ENCODE measurements around the gene ASIC5. TPM values are rescaled to one million over a fixed set of nuclear protein-coding genes. Genes with fewer than 3 reads are reported as not detected.

ASIC5 gene
- total RNA-seq, 1 donor from 2014 or later = 6.0 TPM

DNA sequence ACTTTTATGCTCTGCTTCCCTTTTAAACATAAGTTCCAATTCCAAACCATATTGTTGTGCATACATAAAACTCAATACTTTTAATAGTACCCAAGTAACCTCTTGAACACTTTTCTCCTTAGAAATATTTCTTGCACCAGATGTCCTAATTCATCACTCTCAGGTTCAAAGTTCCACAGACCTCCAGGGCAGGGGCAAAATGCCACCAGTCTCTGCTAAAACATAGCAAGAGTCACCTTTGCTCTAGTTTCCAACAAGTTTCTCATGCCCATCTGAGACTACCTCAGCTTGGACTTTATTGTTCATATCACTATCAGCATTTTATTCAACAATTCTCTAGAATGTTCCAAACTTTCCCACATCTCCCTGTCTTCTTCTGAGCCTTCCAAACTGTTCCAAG lies 13.7 kb upstream of the ASIC5 start:
- no peak for DNase-seq (ENCODE audit: low spot score)

DNA sequence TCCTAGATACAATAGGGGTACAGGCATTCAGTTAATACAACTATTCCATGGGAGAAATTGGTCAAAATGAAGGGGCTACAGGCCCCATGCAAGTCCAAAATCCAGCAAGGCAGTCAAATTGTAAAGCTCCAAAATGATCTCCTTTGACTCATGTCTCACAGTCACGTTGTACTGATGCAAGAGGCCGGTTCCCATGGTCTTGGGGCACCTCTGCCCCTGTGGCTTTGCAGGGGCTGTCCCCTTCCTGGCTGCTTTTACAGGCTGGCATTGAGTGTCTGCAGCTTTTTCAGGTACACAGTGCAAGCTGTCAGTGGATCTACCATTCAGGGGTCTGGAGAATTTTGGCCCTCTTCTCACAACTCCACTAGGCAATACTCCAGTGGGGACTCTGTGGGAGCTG lies 12.5 kb upstream of the ASIC5 start:
- no peak for DNase-seq (ENCODE audit: low spot score)

DNA sequence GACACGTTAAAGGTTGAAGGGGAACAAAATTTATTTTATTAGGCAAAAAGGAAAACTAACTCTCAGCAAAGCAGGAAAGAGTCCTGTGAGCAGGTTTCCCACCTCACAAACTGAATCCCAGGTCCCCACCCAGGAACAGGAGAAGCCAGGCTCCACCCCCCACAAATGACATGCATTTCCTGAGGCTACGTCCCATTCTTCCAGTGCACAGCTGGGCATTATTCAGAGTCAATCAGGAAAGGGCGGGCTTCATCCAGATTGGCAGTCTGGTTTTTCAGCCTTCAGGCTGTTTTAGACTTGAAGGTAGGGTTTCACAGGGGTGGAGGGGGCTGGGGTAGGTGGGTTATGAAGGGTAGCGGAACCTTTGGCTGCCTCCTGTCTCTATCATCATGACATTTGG lies 11.9 kb upstream of the ASIC5 start:
- DNase-seq (ENCODE audit: low spot score) = no peak

- no peak for DNase-seq (ENCODE audit: low spot score)
These were observed 9.8 kb upstream of the ASIC5 start for GRCh38 chr4:155875878-155876277.

DNA sequence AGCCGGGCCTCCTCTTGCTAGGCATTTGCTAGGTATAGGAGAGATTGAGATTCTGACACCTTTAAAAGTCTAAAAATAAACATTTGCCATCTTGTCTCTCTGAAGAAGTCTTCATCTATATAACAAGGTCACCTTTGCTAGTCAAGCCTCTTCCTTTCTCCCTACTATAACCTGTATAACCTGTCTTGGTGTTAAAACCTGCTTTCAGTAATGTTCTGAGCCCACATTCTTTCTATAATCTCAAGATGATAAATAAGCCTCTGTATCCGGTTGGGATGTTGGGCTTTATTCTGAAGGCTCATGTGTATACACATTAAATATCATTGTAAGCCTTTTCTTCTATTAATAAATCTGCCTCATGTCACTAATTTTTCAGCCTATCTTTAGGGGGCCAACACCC lies 10.2 kb downstream of the ASIC5 start:
- DNase-seq (ENCODE audit: low spot score) = peak; percentile 28

- DNase-seq (ENCODE audit: low spot score) = peak; percentile 23
These were observed 11.4 kb downstream of the ASIC5 start for GRCh38 chr4:155854582-155855226.

DNA sequence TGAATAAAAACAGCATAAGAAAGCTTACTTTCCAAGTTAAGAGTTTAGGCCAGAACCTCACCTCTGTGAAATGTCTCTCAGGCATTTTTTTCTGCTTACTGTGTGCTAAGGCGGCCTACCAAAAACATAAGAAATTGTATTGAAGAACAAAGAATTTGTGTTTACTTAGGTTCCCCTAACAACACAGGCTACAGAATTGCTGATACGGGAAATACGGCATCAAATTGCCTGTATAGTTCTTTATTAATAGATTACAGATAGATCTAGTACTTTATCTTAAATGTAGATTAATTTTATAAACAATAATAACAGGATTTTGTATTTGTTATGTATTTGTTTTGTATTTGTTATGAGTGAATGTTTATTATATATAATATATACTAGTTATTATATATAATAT lies 12.9 kb downstream of the ASIC5 start:
- no peak for DNase-seq (ENCODE audit: low spot score)

- no peak for DNase-seq (ENCODE audit: low spot score)
These were observed 17.0 kb downstream of the ASIC5 start for GRCh38 chr4:155849042-155849441.

DNA sequence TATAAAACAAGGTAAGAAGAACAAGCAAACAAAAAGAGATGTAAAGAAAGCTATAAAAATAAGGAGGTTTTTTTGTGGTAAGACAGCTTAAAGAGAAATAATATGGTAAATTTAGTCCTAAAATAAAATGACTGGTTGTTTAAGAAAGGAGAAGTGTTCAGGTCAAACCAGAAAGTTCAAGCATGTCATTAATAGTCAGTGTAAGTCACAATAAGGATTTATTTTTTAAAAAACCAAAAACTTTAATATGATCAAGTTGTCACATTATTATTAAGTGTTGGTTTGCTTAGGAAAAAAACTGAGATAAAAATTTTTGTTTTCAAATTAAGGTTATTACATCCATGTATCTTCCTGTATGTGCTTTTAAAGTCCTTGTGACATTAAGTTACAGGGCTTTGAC lies 19.1 kb downstream of the ASIC5 start:
- no peak for DNase-seq (ENCODE audit: low spot score)

DNA sequence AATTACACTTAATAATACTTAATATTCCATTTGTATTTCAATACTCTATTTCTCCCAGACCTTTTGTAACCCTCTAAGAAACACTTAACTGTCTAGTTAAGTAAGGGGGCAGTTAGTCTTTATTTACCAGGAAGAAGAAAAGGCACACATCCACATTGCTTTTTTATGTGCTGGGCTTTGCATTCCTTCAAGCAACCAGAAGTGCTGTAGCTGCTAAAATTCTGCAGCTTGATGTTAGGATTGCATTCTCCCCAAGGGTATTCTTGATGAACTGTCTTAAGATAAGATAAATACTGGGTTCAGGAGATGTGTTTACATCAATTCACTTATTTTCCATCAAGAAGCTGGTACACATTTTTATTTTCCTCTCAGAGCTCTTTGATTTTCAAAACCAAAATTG lies 24.0 kb downstream of the ASIC5 start:
- DNase-seq (ENCODE audit: low spot score) = no peak

DNA sequence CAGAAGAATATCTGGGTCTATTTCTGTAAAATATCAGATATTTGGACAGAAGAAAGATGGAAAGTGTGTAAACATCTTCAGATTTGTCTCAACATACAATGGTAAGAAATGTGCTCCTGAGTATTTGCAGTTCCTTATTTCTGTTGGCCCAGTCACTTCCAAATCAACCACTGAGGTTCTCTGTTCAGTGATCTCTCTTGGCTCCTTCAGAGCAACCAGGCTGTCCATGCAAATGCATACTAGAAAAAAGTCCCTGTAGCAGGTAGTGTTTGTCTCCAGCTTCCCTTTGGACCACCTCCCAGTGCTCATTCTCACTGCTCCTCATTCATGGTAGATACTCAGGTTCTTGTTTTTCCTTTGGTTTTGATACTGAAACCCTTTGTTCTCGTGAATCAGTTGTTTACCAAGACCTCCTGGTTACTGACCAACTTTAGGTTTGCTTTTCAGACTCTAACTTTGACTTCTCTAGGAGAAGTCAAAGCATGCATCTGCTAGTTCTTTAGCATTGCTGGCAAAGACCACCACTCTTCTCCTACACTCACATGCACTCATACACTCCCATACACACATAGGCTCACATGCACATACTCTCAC lies 28.8 kb downstream of the ASIC5 start:
- DNase-seq (ENCODE audit: low spot score) = no peak

DNA sequence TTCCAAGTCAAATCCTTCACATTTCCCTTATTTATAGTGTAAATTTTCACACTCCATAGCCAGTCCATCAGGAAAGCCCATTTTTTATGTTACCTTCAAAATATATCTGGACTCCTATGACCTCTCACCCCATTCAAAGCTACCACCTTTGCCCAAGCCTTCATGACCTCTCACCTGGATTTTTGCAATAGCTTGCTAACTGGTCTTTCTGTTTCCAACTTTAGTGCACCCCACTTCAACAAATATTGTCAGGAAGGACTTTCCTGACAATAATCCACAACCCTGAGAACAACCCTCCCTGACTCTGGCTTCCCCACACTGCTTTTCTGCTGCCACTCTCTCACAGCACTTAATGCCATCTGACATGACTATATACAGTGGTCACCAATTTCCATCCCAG lies 33.4 kb downstream of the ASIC5 start:
- DNase-seq (ENCODE audit: low spot score) = no peak

DNA sequence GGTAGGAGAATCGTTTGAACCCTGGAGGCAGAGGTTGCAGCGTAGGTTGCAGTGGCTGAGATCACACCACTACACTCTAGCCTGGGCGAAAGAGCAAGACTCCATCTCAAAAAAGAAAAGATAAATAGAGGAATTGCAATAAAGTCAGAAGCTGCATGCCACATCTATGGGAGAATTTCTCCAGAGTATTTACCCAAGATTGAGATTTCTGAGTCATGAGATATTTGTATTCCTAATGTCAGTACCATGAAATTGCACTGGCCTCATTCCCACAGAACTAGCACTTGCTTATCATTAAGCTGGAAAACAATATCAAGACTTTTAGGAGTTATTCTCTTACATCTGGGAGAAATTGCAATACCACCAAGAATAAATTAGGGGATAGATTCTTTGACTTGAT lies 37.4 kb downstream of the ASIC5 start:
- DNase-seq (ENCODE audit: low spot score) = no peak

DNA sequence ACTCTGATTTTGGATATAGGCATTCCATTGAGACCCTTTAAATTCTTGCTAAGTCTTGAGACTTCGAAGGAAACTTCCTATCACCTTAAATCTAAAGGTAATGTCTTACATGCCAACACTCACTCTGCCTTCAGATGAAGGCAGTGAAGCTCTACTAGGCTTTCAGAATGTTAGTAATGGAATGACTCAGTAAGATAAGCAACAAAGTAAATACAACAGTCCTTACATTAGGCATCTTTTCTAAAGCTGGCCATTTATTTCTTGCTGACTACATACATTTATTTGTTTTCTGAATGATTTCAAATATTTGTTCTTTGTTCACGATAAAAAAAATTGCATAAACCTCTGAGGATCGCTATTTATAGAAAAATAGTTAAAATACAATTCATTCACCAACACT lies 43.5 kb downstream of the ASIC5 start:
- no peak for DNase-seq (ENCODE audit: low spot score)

DNA sequence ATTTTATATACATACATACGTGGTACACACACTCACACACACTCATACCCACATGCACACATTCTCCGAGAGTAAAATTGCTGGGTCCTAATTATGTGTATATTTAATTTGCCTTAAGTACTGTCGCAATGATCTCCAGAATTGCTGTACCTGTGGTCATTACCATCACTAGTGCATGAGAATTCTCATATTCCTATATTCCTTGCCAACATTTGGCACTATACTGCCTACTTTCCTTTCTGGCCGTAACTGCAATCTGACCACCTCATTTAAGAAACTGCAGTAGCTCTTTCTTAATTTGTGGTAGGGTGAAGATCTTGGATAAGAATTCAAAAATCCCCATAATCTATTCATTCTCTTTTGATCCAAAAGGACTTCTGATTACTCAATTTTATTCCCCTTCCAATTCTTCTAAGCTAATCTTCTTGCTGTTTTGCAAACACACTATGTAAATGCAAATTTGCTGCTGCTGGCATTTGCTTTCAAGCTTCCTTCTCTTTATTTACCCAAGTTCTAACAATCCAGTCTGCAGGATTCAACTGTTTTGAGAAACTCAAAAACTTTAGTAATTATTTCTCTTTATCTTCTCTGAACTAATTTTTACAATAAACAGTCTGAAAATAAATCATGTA lies 45.1 kb downstream of the ASIC5 start:
- no peak for DNase-seq (ENCODE audit: low spot score)

GRCh38 chr4:155819066-155819465 lies 47.0 kb downstream of the ASIC5 start:
- no peak for DNase-seq (ENCODE audit: low spot score)

DNA sequence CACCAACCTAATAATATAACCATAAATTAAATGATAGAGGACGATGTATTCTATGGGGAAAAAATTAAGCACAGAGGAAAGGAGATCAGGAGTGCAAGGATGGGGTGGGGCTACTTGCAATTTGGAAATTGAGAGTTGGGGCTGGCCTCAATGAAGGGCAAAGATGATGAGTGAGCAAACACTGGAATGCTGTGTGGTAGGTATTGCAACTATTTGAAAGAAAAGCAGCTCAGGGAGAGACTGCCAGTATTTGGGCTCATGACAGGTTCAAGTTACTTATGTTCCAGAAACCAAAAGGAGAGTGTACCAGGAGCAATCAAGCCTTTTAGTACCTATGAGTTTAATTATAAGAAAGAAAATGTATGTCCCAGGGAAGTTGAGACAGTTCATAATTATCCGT lies 47.4 kb downstream of the ASIC5 start:
- DNase-seq (ENCODE audit: low spot score) = no peak

GRCh38 chr4:155811083-155811482 lies 55.0 kb downstream of the ASIC5 start:
- DNase-seq (ENCODE audit: low spot score) = no peak

DNA sequence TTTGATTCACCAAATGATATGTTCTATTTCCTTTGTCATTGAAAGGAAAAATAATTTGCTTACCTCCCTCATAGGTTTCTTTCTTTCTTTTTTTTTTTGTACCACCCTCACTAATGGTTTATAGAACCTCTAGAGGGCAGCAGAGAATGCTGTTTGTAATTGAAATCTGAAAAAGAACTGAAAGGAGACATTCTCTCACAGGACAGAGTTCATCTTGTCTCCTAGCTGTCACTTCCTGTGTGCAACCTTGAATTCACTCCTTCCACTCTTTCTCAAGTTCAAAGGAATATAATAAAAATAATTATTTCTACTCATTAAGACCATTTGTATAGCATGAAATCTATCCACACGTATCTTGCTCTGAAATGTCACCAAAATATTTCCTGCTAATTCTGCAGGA lies 56.2 kb downstream of the ASIC5 start:
- peak; percentile 89 for DNase-seq (ENCODE audit: low spot score)

DNA sequence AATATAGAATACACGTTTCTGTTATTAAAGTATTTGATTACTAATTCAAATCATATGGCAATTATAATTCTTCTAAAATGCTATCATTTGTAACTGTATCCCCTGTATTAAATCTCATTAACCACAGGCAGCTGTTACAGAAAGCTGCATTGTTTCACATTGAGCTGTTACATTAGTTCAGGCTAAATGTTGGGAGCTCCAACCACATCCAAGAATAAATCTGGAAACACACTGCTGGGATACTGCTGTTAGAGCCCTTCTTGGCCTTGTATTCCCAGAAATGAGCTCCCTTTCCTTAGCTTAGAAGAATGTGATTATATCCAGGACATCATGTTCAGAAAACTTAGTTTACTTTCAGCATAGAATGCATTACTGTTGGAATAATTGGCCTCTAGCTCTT lies 59.1 kb downstream of the ASIC5 start:
- DNase-seq (ENCODE audit: low spot score) = no peak

GRCh38 chr4:155805016-155805415 lies 61.1 kb downstream of the ASIC5 start:
- DNase-seq (ENCODE audit: low spot score) = no peak

DNA sequence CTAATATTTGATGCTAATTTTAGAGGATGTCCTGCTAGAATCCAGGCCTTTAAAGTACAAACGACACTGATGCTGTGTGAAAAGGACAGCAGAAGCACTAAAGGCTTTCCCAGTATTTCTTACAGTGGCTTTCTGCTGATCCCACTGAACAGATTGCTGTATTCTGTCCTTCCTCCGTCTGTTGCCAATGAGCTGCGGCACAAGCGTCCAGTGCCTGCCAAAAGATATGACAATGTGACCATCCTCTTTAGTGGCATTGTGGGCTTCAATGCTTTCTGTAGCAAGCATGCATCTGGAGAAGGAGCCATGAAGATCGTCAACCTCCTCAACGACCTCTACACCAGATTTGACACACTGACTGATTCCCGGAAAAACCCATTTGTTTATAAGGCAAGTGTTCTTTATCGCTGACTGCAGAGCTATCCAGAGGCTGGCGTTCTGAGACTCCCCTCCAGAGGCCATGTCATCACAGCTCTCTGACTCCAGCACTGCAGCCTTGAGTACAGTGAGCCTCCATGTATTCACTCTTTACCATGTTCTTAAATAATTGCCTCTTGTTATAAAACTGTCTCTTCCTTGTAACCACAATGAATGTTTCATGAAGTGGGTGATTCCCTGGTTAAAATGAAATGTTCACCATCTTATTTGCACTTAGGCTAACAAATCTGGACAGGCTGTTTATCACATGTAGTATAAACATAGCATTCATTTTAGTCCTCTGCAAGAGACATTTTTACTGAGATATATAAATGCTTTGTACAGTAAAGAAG lies 63.7 kb downstream of the ASIC5 start:
- DNase-seq (ENCODE audit: low spot score) = no peak
